Astrocyte of the hippocampus (primary cell): ENCODE measurements around the gene LGALS16.
"Not testable (repeated sequence)": the region's sequence is repeated elsewhere in the genome, so short reads cannot be mapped to it uniquely, and the experiment has no call there.

Experiments
- DNase-seq: peaks from one replicate; pipeline ENCODE4 v3.0.0; 2011; ENCODE audit warnings: low read depth, low spot score

Gene LGALS16

DNA sequence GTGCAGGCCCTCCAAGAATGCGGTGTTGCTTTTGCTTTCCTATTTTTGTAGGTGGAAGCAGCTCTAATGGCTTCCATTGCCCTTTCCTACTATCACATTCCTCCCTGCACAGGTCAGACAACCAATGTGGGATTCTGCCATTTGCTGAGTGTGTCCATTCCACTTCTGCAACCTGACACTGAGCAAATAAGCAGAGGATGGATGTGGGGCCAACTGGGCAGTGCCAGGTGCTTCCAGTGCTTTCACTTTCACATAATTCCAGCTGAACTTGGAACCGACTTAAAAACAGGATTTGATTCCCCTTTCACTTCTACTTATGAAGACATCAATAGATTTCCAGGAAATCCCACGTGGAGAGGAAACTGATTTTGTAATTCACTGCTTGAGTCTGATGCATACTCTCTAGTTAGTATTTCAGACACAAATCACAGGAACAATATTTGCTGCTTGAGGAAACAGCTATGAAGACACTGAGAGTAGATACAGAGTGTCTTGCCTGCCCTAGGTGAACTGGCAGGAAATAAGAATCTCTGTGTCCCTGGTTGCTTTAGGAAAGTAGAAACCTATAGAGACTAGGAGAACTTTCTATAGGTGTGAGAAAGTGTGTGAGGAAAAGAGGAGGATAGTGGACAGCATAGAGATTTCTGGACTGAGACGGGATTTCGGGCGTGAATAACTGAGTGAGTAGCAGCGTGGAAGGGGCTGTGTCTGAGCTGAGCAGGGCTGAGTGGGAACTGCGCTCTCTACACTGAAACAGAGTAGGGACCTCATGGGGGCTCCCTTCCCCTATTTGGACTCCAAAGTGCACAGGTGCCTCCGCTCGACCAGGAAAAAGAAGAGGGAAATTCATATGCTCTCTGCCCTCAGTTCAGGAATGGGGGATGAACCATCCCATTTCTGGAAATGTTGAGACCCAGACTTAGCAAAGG lies 22.5 kb downstream of the LGALS16 start:
- DNase-seq, result no peak

DNA sequence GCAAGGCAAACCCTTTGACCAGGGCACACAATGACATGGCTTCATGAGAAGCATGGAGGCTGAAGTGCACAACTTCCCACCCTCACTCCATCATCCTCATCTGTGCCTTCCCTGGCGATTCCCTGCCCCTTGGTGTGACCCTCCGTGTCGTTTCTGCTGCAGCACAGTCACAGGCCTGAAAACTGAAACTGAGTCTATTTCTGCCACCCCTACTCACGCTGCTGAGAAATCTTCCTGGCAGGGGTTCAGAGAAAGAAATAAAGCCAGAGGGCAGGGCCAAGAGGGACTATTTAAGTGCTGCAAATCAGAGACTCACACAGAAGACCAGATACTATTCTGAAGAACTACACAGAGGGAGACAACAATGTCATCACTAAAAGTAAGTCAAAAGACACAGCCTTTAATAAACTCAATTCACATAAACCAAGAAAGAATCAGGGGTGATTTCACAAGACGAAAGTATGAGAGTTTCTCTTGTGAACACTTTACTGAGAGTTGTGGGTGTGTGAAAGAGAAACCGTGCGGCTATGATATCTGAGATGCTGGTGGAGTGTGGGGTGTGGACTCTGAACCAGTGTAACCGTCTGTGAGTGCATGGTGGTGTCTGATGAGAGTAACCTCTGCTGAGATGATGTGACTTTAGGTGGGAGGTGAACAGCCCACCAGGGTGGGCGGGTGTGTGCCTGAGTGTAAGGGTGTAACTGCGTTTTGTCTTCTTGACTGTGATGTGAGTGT lies 23.5 kb downstream of the LGALS16 start:
- DNase-seq, result no peak

DNA sequence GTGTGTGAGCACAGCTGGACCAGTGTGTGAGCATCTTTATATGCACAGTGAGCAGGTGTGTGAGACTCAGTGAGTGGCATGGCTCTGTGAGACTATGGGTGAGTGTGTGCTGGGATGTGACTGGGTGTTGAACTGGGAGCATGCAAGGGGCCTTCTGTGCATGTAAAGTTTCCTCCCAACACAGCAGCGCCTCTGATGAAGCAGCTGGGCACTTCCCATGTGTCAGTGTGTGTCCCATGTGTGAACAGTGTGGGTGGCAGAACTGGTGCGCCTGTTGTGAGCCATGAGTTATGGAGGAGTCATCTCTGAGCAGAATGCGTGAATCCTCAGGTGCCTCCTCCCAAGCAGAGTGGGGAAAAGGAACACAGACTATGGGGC lies 24.1 kb downstream of the LGALS16 start:
- DNase-seq, result no peak

DNA sequence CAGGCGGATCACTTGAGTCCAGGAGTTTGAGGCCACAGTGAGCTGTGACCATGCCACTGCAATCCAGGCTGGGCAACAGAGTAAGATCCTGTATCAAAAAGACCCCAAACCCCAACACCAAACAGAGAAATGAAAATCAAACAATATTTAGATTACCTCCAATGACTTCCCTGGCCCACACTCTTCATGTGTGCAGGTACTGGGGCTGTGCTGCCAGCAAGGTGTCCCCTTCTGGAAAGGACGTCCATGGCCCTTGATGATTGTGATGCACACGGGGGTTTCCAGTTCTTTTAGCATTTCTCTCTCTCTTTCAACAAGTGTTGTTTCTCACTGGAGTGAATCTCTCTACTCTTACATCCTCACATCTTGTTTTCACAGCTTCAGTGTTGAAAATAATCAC lies 24.9 kb downstream of the LGALS16 start:
- DNase-seq, result no peak

DNA sequence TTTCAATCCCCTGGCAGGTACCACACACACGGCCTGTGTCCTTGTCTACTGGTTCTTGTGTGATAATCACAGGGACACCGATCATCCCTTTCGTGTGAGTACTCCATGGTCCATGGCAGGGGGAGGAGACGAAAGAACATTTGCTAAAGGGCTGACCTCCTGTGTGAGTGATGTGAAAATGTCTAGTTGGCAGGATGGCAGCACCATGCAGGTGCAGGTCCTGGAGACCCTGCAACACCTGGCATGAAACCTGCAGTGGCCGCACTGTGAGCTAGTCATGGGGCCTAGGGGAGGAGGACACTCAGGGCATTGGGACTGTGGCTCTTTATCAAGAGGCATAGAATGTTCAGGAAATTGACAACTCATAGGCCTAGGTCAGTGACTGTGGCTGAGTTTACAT lies 25.7 kb downstream of the LGALS16 start:
- DNase-seq, result no peak

DNA sequence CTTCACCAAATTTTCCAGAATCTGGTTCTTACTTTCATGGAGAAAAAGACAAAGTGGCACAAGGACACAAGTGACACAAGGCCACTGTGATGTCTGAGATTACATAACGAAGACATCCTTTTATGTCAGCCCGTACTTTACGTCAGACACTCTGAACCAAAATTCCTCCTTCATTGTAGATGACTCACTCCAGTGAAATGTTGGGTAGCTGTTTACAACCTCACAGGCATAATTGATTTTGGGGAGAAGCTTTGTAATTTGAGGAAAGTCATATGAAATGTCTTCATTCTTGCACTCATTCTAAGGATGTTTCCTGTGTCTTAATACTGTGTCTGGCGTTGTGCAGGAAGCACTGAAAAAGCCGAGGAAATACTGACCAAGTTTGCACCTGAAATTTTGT lies 28.6 kb downstream of the LGALS16 start:
- DNase-seq, result no peak

DNA sequence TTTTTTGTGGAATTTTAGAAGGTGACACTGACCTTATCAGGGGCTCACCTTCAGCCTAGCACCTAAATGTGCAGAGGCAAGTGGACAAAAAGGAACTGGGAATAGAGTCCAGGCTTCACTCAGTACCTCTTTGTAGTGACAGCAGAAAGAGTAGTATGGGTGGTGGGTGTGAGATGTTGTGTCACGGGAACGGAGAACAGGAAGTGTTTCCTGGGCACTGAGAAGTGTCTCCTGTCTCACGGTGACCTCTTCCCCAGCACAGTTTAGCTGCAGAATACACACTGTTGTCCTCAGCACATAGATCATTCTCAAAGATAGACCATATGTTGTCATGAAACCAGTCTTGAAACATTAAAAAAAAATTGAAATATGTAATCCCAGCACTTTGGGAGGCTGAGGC lies 31.0 kb downstream of the LGALS16 start:
- DNase-seq, result no peak

DNA sequence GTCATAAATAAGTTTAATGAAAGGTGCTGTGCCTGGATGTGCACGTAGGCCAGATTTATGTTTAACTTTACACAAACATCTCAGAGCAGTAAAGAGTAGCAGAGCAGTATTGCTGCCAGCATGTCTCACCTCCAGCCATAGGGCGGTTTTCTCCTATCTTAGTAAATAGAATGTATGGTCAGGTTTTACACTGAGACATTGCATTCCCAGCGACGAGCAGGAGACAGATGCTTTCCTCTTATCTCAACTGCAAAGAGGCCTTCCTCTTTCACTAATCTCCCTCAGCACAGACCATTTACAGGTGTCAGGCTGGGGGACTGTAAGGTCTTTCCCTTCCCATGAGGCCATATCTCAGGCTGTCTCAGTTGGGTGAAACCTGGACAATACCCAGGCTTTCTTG lies 32.9 kb downstream of the LGALS16 start:
- DNase-seq, result not testable (repeated sequence)

DNA sequence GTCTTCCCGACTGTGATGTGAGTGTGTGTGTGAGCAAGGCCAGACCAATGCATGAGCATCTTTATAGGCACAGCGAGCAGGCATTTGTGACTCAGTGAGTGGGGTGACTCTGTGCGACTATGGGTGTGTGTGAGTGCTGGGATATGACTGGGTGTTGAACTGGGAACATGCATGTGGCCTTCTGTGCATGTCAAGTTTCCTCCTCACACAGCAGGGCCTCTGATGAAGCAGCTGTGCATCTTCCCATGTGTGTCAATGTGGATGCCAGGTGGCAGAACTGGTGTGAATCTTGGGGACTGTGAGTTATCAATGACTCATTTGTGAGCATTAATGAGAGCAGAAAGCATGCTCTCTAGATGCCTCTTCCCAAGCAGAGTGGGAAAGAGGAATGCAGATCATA lies 36.5 kb downstream of the LGALS16 start:
- DNase-seq, result no peak

DNA sequence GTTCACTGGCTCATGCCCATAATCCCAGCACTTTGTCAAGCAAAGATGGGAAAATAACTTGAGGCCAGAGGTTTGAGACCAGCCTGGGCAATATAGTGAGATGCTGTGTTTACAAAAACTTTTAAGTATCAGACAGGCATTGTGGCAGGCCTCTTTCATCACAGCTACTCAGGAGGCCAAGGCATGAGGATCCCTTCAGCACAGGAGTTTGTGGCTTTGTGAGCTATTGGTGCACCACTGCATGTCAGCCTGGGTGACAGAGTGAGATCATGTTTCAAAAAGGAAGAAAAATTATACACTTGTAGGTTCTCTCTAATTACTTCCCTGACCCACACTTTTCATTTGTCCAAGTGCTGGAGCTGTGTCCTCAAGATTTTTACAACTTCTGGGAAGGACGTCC lies 37.1 kb downstream of the LGALS16 start:
- no peak for DNase-seq

DNA sequence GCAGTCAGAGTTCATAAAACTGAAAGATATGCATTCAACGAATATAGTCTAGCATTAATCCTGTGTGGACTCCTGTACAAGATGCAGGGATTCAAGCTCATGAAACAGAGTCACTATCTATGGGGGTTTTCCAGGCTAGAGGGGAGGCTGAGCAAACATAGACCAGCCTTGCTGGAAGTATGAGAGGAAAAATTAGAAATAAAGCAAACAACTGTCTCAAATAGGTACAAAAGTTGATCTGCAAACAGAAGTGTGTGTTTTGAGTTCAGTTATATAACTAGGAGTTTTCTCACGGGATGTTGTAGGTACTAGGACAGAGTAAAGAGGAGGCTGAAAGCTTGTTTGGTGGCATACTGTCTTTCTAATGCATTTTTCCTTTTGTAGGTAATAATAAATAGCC lies 40.0 kb downstream of the LGALS16 start:
- no peak for DNase-seq

DNA sequence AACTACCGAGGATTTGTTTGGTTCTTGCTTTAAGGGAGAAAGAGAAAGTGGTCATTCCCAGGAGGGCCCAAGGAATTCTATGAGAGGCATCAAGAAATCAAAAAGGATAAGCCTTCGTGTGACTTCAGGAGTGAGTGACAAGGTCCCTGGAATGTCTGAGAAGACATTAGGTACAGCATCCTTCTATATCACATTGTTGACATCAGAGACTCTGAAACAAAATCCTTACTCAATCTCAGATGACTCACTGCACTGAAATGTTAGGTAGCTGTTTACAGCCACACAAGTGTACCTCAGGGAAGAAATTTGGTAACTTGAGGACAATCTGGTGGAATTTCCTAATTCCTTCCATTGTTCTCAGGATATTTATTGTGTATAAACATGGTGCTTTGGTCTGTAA lies 40.7 kb downstream of the LGALS16 start:
- DNase-seq, result no peak

DNA sequence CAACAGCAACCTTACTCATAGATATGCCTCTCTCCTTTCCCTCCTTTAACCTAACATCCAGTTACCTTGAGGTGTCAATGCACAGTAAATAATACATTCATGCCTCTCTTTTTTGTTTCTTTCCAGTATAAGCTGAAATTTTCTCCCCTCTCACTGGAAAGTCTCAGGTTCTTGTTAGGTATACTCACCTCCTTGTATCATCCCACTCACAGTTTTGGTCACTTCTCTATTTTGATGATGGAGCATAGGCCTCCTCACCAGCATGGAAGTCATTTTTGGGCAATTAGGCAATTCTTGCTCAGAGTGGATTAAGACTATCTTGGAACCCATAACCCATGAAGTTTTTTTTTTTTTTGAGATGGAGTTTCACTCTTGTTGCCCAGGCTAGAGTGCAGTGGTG lies 42.8 kb downstream of the LGALS16 start:
- DNase-seq, result no peak

DNA sequence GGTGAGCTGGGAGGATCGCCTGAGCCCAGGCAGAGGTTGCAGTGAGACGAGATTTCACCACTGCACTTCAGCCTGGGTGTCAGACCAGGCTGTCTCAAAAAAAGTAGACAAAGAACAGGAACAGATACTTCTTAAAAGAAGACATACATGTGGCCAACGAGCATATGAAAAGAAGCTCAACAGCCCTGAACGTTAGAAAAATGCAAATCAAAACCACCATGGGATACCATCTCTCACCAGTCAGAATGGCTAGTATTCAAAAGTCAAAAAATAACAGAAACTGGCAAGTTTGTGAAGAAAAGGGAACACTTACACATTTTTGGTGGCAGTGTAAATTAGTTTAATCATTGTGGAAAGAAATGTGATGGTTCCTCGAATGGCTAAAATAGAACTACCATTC lies 45.6 kb downstream of the LGALS16 start:
- DNase-seq, result no peak

DNA sequence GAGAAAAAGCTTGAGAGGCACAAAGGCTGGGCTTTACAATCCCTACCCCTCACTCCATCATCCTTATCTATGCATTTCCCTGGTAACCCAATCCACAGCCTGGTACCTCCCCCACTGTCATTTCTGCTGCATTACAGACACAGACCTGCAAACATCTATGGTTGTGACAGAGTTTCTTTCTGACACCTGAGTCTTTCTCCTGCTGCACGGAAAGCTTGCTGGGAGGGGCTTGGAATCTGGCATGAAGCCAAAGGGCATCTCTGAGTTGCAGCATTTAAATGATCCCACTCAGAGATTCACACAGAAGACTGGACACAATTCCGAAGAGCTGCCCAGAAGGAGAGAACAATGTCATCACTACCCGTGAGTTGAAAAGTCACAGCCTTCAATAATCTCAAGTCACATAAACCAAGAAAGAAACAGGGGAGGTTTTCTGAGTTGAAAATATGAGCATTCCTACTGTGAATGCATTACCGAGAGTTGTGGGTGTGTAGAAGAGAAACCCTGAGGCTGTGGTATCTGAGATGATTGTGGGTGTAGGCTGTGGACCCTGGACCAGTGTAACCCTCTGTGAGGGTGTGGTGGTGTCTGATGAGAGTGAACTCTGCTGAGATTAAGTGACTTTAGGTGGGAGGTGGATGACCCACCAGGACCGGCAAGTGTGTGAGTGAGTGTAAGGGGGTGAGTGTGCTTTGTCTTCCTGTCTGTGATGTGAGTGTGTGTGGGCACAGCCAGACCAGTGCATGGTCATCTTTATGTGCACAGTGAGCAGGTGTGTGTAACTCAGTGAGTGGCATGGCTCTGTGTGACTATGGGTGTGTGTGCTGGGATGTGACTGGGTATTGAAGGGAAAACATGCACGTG lies 48.7 kb downstream of the LGALS16 start, which contains the start of gene LGALS14:
LGALS14 (plus strand) TSS at position 301 of the 864 bp plus-strand sequence; CDS start at position 349, 48 bp downstream.
- DNase-seq, result no peak

DNA sequence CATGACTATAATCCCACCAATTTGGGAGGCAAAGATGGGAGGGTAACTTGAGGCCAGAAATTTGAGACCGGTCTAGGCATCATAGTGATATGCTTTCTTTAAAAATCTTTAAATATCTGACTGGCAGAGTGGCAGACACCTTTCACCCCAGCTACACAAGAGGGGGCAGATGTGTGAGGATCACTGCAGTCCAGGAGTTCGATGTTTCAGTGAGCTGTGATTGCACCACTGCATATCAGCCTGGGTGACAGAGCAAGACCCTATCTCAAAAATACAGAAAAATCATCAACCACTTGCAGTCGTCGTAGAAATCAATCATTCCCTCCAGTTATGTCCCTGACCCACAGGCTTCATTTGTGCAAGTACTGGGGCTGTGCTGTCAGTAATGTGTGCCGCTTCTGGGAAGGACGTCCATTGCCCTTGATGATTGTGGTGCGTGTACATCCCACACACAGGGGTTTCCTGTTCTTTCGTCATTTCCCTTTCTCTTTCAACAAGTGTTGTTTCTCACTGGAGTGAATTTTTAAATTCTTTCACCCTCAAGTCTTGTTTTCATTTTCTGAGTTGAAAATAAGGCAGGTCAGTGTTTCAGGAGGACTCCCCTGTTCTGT lies 50.0 kb downstream of the LGALS16 start:
- no peak for DNase-seq

DNA sequence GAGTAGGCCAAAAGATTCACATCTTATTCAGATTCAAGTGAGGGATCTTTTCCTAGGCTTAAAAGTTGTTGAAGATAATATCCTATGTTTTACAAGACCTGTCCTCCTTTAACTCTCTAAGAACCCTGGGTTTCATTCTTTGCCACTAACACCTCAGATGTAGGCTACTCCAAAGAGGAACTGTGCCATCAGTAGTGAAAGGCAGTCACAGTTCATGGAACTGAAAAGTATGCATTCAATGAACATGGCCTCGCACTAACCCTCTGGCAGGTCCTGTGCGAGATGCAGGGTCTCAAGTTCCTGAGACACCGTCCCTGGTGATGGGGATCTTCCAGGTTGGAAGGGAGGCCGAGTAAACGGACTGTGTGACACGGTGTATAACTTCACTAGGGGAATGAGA lies 52.9 kb downstream of the LGALS16 start:
- DNase-seq, result no peak

DNA sequence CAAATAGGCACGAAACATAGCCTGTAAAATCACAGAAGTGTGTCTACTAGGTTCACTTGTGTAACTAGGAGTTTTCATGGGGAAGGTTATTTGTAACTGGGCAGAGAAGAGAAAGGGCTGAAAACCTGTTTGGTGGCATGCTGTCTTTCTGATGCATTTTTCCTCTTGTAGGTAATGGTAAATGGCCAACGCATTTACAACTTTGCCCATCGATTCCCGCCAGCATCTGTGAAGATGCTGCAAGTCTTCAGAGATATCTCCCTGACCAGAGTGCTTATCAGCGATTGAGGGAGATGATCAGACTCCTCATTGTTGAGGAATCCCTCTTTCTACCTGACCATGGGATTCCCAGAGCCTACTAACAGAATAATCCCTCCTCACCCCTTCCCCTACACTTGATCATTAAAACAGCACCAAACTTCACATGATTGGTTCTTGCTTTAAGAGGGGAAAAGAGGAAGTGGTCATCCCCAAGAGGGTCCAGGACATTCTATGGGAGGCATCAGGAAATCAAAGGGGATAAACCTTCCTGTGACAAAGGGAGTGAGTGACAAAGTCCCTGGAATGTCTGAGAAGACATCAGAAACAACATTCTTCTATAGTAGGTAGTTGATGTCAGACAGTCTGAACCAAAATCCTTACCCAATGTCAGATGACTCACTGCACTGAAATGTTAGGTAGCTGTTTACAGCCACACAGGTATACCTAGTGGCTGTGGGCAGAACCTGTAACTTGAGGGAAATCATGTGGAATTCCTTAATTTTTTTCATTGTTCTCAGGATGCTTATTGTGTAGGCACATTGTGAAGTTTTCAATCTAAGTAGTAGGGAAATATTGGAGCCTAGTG lies 53.5 kb downstream of the LGALS16 start:
- no peak for DNase-seq
